Measurements from ENCODE around the gene KLRC2.

DNA sequence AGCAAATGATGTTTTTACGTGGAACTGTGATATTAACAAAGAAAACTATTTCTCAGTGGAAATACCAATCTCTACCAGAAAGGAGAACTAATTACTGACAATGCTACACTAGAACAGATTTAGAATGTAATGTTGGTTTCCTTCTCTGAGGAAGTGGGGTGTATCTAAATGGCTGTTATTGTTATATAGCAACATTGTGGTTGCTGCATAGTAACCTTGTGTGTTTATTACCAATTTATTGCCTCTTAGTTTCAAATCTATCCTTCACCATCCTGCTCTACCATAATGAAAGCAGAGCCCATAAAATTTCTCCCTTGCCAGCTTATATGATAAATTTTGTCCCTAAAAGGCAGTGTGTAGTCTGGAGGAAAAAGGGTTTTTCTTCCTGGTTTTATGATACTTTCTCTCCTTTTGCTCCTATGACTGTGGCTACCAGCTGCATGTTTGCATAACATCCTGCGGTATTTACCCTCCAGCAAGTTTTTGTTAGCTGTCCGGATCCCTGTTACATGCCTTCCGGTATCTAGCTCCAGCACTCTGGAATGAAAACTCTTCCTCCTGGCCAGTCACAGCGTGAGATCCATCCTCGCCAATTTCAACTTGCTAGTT, 40.3 kb downstream of the KLRC2 start:
- TF ChIP-seq, protein P1, sequence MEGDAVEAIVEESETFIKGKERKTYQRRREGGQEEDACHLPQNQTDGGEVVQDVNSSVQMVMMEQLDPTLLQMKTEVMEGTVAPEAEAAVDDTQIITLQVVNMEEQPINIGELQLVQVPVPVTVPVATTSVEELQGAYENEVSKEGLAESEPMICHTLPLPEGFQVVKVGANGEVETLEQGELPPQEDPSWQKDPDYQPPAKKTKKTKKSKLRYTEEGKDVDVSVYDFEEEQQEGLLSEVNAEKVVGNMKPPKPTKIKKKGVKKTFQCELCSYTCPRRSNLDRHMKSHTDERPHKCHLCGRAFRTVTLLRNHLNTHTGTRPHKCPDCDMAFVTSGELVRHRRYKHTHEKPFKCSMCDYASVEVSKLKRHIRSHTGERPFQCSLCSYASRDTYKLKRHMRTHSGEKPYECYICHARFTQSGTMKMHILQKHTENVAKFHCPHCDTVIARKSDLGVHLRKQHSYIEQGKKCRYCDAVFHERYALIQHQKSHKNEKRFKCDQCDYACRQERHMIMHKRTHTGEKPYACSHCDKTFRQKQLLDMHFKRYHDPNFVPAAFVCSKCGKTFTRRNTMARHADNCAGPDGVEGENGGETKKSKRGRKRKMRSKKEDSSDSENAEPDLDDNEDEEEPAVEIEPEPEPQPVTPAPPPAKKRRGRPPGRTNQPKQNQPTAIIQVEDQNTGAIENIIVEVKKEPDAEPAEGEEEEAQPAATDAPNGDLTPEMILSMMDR (IDR thresholded peaks at IDR 0.05), result no peak
- TF ChIP-seq POLR2AphosphoS5 (IDR thresholded peaks at IDR 0.05; ENCODE audit: low read depth, low read length), result peak; percentile 75
